ENCODE measurements around the gene TSPAN18.

TSPAN18 gene

GRCh38 chr11:44787070-44787469 lies 60.3 kb downstream of the TSPAN18 start:
- H3K79me2 ChIP-seq (ENCODE audit: low read length): no peaks in the 10 kb centered on the region
- TF ChIP-seq EZH2phosphoT487 (IDR thresholded peaks at IDR 0.05; ENCODE audit: low read length) (no peak), EZH2 (optimal IDR thresholded peaks at IDR 0.05; ENCODE audit: low read depth, low read length) (no peak), CTCF (IDR thresholded peaks at IDR 0.05; ENCODE audit: low read length) (no peak)
- H3K36me3 ChIP-seq (replicated peaks; ENCODE audit: insufficient read depth, low read length): no peaks in the 10 kb centered on the region
- no peaks in the 10 kb centered on the region for H3K9me3 ChIP-seq (replicated peaks; ENCODE audit: insufficient read depth, low read length)
- H3K4me3 ChIP-seq (ENCODE audit: low read length): no peak overlapping the region
- no peak for DNase-seq
- no peaks in the 10 kb centered on the region for H3K9me2 ChIP-seq (replicated peaks; ENCODE audit: insufficient read depth, low read length)
- H3K27me3 ChIP-seq (replicated peaks; ENCODE audit: insufficient read depth, low read length): no peaks in the 10 kb centered on the region
- no peak overlapping the region for H3K27ac ChIP-seq (ENCODE audit: low read length)
- no peak overlapping the region for H3K4me2 ChIP-seq (ENCODE audit: low read depth, low read length)
- H2AFZ ChIP-seq (ENCODE audit: low read length): no peak overlapping the region
- no peaks in the 10 kb centered on the region for H3K4me1 ChIP-seq (ENCODE audit: low read length)
- H3K9ac ChIP-seq (ENCODE audit: low read length): no peak overlapping the region
- H3F3A ChIP-seq (ENCODE audit: insufficient read depth, low read length): no peaks in the 10 kb centered on the region
- no peaks in the 10 kb centered on the region for H4K20me1 ChIP-seq (ENCODE audit: insufficient read depth, low read length)

GRCh38 chr11:44787981-44788380 lies 61.2 kb downstream of the TSPAN18 start:
- Histone ChIP-seq H3K36me3 (replicated peaks; ENCODE audit: insufficient read depth, low read length) (no peaks in the 10 kb centered on the region), H2AFZ (ENCODE audit: low read length) (no peak overlapping the region), H3K79me2 (ENCODE audit: low read length) (no peaks in the 10 kb centered on the region), H3K4me1 (ENCODE audit: low read length) (no peaks in the 10 kb centered on the region), H3F3A (ENCODE audit: insufficient read depth, low read length) (no peaks in the 10 kb centered on the region), H3K4me2 (ENCODE audit: low read depth, low read length) (no peak overlapping the region), H3K27me3 (replicated peaks; ENCODE audit: insufficient read depth, low read length) (no peaks in the 10 kb centered on the region), H4K20me1 (ENCODE audit: insufficient read depth, low read length) (no peaks in the 10 kb centered on the region), H3K4me3 (ENCODE audit: low read length) (no peak overlapping the region), H3K27ac (ENCODE audit: low read length) (no peak overlapping the region), H3K9me2 (replicated peaks; ENCODE audit: insufficient read depth, low read length) (no peaks in the 10 kb centered on the region), H3K9ac (ENCODE audit: low read length) (no peak overlapping the region), H3K9me3 (replicated peaks; ENCODE audit: insufficient read depth, low read length) (no peaks in the 10 kb centered on the region)
- TF ChIP-seq CTCF (IDR thresholded peaks at IDR 0.05; ENCODE audit: low read length): no peak
- DNase-seq: no peak

GRCh38 chr11:44788536-44789261 lies 61.9 kb downstream of the TSPAN18 start:
- H3K9ac ChIP-seq (ENCODE audit: low read length): no peak overlapping the region
- H3K27me3 ChIP-seq (replicated peaks; ENCODE audit: insufficient read depth, low read length): no peaks in the 10 kb centered on the region
- DNase-seq: no peak
- H3K36me3 ChIP-seq (replicated peaks; ENCODE audit: insufficient read depth, low read length): no peaks in the 10 kb centered on the region
- no peak overlapping the region for H3K4me3 ChIP-seq (ENCODE audit: low read length)
- H3K79me2 ChIP-seq (ENCODE audit: low read length): no peaks in the 10 kb centered on the region
- no peaks in the 10 kb centered on the region for H3K9me3 ChIP-seq (replicated peaks; ENCODE audit: insufficient read depth, low read length)
- H4K20me1 ChIP-seq (ENCODE audit: insufficient read depth, low read length): no peaks in the 10 kb centered on the region
- H3K9me2 ChIP-seq (replicated peaks; ENCODE audit: insufficient read depth, low read length): no peaks in the 10 kb centered on the region
- H3K27ac ChIP-seq (ENCODE audit: low read length): no peak overlapping the region
- no peak overlapping the region for H3K4me2 ChIP-seq (ENCODE audit: low read depth, low read length)
- TF ChIP-seq EZH2 (optimal IDR thresholded peaks at IDR 0.05; ENCODE audit: low read depth, low read length) (no peak), EZH2phosphoT487 (IDR thresholded peaks at IDR 0.05; ENCODE audit: low read length) (no peak), CTCF (IDR thresholded peaks at IDR 0.05; ENCODE audit: low read length) (no peak)
- H2AFZ ChIP-seq (ENCODE audit: low read length): no peak overlapping the region
- H3K4me1 ChIP-seq (ENCODE audit: low read length): no peaks in the 10 kb centered on the region
- H3F3A ChIP-seq (ENCODE audit: insufficient read depth, low read length): no peaks in the 10 kb centered on the region
